ENCODE results near the gene EIF3C.
"Not testable (repeated sequence)": the region's sequence is repeated elsewhere in the genome, so short reads cannot be mapped to it uniquely, and the experiment has no call there.

EIF3C gene, protein sequence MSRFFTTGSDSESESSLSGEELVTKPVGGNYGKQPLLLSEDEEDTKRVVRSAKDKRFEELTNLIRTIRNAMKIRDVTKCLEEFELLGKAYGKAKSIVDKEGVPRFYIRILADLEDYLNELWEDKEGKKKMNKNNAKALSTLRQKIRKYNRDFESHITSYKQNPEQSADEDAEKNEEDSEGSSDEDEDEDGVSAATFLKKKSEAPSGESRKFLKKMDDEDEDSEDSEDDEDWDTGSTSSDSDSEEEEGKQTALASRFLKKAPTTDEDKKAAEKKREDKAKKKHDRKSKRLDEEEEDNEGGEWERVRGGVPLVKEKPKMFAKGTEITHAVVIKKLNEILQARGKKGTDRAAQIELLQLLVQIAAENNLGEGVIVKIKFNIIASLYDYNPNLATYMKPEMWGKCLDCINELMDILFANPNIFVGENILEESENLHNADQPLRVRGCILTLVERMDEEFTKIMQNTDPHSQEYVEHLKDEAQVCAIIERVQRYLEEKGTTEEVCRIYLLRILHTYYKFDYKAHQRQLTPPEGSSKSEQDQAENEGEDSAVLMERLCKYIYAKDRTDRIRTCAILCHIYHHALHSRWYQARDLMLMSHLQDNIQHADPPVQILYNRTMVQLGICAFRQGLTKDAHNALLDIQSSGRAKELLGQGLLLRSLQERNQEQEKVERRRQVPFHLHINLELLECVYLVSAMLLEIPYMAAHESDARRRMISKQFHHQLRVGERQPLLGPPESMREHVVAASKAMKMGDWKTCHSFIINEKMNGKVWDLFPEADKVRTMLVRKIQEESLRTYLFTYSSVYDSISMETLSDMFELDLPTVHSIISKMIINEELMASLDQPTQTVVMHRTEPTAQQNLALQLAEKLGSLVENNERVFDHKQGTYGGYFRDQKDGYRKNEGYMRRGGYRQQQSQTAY

DNA sequence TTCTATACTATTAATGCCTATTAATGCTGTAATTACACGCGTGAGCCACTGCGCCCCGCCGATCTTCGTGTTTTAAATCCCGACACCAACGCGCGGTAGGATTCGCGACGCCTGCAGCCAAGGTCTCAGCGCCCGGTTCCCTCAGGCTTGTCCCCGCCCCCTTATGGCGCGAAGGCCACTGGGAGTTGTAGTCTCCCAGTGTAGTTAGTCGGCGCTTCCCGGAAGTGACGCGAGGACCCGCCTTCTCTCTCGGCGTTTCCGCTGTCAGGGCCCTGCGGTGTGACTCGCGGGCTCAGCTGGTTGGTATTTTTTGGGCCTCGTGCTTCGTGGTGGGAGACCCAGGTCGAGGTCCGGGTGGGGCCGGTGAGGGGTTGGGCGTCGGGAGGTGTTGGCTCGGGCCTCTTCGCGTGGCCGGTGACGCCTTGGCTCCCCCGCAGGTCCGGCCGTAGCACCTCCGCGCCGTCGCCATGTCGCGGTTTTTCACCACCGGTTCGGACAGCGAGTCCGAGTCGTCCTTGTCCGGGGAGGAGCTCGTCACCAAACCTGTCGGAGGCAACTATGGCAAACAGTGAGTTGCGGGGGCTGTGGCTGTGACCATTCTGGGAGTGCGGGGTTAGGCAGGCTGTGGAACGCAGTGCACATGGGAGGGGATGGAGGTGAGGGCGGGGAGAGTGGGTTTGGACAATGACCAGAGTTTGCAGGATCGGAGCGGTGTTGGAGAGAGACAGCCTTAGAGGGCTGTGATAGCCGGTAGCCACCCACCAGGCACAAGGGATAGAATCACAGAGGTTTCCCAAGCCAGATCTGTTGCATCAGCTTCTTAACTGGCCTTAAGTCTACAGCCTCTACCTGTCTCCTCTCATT is at the start of gene EIF3C:
Gene EIF3C, plus strand, starts transcription at position 245 of the 864 bp plus-strand sequence. Its CDS starts 223 bp downstream, at position 468.
- not testable (repeated sequence) for DNase-seq (ENCODE audit: low spot score)

DNA sequence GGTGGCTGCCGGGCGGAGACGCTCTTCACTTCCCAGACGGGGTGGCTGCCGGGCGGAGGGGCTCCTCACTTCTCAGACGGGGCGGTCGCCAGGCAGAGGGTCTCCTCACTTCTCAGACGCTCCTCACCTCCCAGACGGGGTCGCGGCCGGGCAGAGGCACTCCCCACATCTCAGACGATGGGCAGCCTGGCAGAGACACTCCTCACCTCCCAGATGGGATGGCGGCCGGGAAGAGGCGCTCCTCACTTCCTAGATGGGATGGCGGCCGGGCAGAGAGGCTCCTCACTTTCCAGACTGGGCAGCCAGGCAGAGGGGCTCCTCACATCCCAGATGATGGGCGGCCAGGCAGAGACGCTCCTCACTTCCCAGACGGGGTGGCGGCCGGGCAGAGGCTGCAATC is 45.0 kb upstream of the EIF3C start:
- not testable (repeated sequence) for DNase-seq (ENCODE audit: low spot score)

DNA sequence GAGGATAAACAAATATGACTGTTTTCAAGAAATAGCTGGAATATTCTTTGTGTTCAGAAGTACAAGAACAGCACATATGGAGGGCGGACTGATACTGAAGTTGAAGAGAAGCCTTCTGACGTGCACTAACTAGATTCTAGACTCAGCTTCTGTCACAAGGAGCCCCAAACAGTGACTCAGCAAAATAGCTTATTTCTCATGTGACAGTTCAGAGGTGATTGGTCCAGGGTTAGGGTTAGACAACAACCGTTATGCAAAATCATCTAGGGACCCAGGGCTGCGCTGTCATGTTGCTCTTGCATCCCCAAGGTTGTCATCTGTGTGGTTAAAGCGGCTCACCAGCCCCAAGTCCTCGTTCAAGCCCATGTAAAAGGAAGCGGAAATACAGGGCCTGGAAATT is 43.8 kb upstream of the EIF3C start:
- DNase-seq (ENCODE audit: low spot score) = not testable (repeated sequence)

DNA sequence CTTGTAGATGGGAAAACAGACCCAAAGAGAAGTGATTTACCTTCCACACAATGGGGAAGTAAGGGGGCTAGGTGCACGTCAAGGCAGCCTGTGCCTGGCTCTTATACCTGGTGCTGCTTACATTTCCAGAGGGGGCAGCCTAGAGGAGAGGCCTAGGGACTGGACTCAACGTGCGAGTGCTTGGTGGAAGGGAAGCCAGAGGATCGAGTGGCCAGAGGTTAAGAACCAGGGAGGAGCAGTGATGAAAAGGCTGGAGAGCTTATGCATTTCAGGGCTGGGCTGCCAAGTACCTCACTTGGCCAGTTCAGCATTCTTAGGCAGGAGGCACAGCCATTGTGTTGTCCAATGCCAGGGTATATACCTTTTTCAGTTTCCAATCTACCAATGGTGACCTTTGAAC is 43.1 kb upstream of the EIF3C start:
- not testable (repeated sequence) for DNase-seq (ENCODE audit: low spot score)

DNA sequence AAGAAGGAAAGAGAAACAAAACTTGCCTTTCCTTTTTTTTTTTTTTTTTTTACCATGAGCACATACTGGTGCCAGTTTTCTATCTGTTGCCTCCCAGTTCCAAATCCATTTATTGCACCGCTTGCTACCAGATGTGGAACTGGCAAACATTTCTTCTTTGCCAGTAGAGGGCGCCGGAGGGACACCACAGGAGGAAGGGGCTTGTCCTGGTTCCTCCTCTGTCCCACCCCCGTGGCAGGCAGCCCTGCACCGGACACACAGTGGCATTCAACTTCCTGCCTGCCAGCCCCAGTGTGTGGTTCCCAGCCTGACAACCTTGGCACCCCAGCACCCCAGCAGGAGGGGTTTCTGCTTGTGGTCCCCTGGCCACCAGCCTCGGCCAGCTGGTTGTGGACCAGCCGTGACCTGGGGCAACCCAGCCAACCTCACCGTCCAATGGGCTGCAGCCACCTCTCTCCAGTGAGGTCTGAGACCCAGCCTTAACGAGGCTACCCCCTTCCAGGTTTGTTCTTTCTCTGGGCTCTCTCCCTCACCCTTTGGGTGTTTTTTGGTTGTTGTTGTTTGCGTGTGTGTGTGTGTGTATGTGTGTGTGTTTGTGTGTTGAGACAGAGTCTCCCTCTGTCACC is 22.8 kb upstream of the EIF3C start:
- not testable (repeated sequence) for DNase-seq (ENCODE audit: low spot score)

DNA sequence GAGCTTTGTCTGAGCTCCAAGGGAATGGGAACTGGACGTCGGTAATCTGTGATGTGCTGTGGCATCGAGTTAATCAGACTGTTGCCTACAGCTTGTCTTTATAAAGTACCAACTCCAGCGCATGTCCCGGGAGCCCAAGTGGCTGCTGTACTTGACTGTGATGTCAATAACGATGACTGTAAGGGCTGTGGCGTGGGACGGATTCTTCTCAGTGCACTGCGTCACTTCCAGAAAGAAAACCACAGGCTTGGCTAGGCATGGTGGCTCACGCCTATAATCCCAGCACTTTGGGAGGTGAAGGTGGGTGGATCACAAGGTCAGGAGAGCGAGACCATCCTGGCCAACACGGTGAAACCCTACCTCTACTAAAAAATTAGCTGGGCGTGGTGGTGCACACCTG is 21.8 kb upstream of the EIF3C start:
- not testable (repeated sequence) for DNase-seq (ENCODE audit: low spot score)

DNA sequence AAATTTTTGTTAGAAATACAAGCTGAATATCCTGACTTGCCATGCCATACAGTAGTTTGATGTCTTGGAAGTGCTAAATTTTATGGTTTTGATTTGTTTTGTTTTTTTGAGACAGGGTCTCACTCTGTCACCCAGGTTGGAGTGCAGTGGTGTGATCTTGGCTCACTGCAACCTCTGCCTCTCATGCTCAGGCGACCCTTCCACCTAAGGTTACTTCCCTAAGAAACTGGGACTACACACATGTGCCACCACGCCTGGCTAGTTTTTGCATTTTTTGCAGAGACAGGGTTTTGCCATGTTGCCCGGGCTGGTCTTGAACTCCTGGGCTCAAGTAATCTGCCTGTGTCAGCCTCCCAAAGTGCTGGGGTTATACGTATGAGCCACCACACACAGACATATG is 19.5 kb upstream of the EIF3C start:
- DNase-seq (ENCODE audit: low spot score) = not testable (repeated sequence)

DNA sequence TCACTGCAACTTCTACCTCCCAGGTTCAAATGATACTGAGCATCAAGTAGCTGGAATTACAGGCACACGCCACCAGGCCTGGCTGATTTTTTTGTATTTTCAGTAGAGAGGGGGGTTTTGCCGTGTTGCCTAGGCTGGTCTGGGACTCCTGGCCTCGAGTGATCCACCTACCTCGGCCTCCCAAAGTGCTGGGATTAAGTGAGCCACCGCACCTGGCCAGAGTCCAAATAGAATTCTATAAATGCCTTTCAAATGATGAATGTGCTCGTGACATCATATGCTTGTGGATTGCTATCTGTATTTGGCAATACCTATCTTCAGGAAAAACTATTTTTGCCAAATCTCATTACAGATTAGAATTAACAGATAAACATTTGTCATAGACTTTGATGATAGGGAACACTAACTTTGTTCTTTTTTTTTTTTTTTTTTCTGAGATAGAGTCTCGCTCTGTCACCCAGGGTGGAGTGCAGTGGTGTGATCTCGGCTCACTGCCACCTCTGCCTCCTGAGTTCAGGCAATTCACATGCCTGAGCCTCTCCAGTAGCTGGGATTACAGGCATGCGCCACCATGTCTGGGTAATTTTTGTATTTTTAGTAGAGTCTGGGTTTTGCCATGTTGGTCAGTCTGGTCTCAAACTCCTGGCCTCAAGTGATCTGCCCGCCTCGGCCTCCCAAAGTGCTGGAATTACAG is 17.9 kb upstream of the EIF3C start:
- DNase-seq (ENCODE audit: low spot score) = not testable (repeated sequence)

DNA sequence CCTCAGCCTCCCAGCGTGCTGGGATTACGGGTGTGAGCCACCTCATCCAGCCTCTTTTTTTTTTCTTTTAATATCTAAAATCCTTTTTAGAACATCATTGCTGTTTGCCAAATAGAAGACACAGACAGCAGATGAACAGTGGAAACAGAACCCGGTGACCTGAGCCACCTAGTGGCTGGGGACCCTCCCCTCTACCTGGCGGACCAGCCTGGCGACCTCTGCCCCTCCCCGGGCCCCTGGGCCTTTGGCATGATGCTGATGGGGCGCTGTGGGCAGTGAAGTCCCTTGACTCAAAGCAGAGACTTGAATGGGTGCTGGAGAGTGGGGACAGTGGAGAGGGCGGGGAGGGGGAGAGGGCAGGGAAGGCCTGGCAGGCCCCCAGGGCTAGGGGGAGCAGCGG is 11.5 kb upstream of the EIF3C start:
- not testable (repeated sequence) for DNase-seq (ENCODE audit: low spot score)

DNA sequence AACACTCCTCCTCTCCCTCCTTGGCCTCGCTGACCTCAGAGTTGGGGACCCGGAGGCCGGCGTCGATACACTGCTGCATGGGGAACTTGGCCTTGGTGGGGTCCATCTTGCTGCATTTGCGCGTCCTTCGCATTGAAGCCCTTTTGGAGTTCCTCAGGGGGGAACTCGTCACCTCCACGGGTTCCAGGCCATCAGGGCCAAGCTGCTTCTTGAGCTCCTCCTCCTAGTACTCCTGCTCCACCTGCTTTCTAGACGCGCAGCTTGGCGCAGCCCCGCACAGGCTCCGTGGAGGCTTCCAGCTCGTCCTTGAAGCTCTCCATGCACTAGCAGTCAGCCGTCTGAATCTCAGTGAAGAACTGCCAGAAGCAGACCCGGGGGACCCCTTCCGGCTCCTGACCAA is 10.9 kb upstream of the EIF3C start:
- DNase-seq (ENCODE audit: low spot score) = not testable (repeated sequence)

DNA sequence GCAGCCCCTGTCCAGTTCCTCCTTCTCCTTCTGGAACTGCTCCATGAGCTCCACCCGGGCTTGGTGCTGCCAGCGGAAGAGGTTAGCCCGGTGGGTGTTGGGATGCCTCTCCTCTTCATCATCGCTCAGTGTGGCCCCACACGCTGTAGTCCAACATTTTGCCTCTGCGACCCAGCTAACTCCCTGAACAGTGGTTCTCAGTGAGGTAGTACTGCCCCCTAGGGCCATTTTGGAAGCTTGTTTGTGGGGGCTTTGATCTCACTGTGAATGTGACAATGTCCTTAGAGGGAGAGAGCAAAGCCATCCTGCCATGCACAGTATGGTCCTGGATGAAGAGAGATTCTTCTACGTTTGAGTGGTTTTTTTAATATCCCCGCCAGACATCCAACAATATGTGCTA is 9.9 kb upstream of the EIF3C start:
- DNase-seq (ENCODE audit: low spot score) = not testable (repeated sequence)

DNA sequence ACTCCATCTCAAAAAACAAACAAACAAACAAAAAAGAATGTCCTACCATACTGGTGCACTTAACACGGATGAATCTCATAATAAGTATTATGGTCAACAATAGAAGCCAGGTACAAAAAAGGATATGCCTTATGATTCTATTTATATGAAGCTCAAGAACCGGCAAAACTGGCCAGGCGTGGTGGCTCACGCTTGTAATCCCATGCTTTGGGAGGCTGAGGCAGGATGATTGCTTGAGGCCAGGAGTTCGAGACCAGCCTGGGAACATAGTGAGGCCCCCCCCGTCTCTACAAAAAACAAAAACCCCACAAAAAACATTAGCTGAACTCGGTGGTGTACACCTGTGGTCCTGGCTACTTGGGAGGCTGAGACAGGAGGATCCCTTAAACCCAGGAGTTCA is 7.0 kb upstream of the EIF3C start:
- not testable (repeated sequence) for DNase-seq (ENCODE audit: low spot score)

DNA sequence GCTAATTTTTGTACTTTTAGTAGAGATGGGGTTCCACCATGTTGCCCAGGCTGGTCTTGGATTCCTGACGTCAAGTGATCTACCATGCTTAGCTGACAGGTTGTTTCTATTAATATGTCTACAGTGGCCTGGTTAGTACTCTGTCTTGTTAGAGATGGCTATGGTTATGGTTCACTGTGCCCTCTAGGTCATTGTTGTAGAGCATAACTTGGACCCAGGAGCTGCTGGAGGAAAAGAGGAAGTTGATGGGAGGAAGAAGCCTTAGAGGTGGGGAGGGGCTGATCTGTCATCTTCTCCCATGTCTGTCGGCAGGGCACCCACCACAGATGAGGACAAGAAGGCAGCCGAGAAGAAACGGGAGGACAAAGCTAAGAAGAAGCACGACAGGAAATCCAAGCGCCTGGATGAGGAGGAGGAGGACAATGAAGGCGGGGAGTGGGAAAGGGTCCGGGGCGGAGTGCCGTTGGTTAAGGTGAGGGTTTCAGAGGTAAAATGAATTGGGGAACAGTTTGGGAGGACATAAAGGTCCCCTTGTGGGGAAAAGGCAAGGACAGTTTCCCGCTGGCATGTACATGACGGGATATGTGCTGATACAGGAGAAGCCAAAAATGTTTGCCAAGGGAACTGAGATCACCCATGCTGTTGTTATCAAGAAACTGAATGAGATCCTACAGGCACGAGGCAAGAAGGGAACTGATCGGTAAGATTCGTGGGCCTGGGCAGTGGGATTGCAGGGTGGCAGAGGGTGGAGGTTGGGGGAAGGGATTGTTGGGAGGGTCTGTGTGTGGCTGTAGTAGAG is 11.8 kb downstream of the EIF3C start:
- not testable (repeated sequence) for DNase-seq (ENCODE audit: low spot score)

DNA sequence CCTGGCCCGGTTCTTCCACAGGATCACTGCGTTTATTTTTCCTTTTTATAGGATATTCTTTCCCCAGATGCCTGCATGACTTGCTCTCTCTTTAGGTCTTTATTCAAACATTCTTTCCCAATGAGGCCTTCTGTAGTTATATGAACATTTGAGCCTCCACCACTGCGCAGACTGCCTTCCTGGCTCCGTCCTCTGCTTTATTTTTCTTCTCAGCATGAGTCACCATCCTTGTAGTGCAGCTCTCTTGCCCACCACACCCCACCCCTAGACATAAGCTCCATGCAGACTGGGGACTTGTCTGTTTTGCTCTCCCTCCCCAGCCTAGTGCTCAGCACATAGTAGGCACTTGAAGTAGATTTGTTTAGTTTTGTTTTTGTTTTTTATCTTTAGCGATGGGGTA is 20.0 kb downstream of the EIF3C start:
- not testable (repeated sequence) for DNase-seq (ENCODE audit: low spot score)

DNA sequence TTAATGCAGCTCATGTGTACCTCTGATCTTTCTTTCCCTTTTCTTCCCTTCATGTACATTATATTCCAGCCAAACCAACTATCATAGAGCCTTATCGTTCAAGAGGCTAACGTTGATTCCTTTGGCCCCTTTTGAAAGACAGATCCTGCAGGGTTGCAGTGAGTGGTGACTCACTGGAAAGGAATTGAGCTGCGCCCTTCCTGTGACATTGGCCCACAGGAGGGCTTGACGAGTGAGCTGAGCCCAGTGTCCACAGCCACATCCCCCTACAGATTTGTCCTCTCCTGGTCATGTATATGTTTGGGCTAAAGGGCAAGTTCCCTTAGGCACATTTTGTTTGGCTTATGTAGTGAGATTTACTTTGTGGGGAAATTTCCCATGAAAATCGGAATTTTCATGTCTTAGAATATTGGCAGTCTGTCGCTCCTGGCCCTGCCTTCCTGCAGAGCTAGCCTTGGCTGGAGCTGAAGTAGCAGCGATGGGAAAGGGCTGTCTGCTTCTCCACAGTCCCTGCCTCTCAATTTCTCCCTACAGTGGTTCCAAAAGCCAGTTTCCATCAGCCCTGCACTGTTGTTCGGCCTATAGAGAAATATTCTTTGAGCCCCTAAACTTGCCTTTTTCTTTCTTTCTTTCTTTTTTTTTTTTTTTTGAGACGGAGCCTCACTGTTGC is 21.3 kb downstream of the EIF3C start:
- not testable (repeated sequence) for DNase-seq (ENCODE audit: low spot score)

DNA sequence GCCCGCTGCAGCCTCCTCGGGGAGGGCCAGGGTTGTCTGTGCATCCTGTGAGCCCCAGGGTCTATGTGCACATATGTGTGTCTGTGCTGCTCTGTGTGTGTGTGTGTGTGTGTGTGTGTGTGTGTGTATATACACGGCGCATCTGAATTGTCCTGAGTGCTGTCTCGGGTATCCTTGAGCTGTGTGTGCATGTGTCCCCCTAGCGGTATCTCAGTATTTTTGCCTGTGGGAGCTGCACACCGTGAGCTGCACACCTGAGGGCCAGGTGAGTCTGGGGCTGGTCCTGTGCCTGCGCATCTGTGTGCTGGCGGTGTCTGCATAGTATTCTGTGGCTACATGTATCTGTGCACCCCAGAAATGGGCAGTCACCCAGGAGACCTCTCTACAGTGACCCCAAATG is 28.5 kb downstream of the EIF3C start:
- DNase-seq (ENCODE audit: low spot score) = not testable (repeated sequence)

DNA sequence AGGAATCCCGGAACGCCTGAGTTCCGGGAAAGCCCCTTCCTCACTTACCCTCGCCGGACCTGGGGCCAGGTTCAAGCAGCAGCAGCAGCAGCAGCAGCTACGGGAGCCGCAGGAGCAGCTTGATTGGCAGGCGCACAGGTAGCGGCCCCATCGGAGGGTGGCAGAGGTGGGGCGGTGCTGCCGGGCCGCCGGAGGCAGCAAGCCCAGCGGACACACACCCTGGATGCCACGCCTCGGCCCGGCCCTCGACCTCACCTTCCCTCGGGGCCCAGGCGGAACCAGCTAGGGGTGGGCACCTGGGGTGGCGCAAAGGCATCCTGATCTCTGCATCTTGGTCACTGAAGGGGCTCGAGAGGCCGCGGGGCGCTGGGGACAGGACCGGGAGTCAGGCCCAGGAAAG is 29.4 kb downstream of the EIF3C start:
- DNase-seq (ENCODE audit: low spot score) = not testable (repeated sequence)

DNA sequence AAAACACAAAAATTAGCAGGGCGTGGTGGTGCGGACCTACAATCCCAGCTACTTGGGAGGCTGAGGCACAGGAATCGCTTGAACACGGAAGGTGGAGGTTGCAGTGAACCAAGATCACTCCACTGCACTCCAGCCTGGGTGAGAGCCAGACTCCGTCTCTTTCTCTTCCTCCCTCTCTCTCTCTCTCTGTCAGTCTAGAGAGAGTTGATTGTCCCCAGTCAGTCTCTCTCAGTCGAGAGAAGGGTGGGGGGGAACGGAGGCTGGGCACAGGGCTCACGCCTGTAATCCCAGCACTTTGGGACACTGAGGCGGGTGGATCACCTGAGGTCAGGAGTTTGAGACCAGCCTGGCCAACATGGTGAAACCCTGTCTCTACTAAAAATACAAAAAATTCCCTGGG is 30.0 kb downstream of the EIF3C start:
- DNase-seq (ENCODE audit: low spot score) = not testable (repeated sequence)
